IPS-18a (cell line): Measurements from ENCODE around the gene SYNJ2.

Source experiments
- H3K27ac ChIP-seq: one replicate; pipeline ENCODE4 v1.5.1; 2013; ENCODE audit warnings: low read length
- H3K27me3 ChIP-seq: one replicate; pipeline ENCODE4 v1.6.1; 2013; ENCODE audit warnings: mild to moderate bottlenecking, low read length; ENCODE audit not compliant: control insufficient read depth, insufficient read depth
- H3K36me3 ChIP-seq: one replicate; pipeline ENCODE4 v1.6.1; 2013; ENCODE audit warnings: low read depth, low read length; ENCODE audit not compliant: control insufficient read depth
- H3K4me1 ChIP-seq: one replicate; pipeline ENCODE4 v1.6.1; 2013; ENCODE audit warnings: low read depth, low read length; ENCODE audit not compliant: control insufficient read depth
- H3K4me3 ChIP-seq: one replicate; pipeline ENCODE4 v1.5.1; 2013; ENCODE audit warnings: low read length
- H3K9ac ChIP-seq: one replicate; pipeline ENCODE4 v1.6.1; 2013; ENCODE audit warnings: mild to moderate bottlenecking, low read length, moderate library complexity
- H3K9me3 ChIP-seq: one replicate; pipeline ENCODE4 v1.6.1; 2013; ENCODE audit warnings: low read depth, low read length; ENCODE audit not compliant: control insufficient read depth

The SYNJ2 gene

GRCh38 chr6:158124288-158124687, 142.6 kb downstream of the SYNJ2 start:
- H3K9ac ChIP-seq: no peak overlapping the region
- H3K36me3 ChIP-seq: no peaks in the 10 kb centered on the region
- H3K27ac ChIP-seq: no peak overlapping the region
- H3K4me1 ChIP-seq: no peaks in the 10 kb centered on the region
- H3K9me3 ChIP-seq: no peaks in the 10 kb centered on the region
- no peak overlapping the region for H3K4me3 ChIP-seq
- no peaks in the 10 kb centered on the region for H3K27me3 ChIP-seq

- no peak overlapping the region for H3K4me3 ChIP-seq
- H3K4me1 ChIP-seq: no peaks in the 10 kb centered on the region
- no peak overlapping the region for H3K9ac ChIP-seq
- H3K27ac ChIP-seq: no peak overlapping the region
- H3K36me3 ChIP-seq: no peaks in the 10 kb centered on the region
- H3K27me3 ChIP-seq: no peaks in the 10 kb centered on the region
- no peaks in the 10 kb centered on the region for H3K9me3 ChIP-seq
Observed at GRCh38 chr6:158125271-158125670, 143.6 kb downstream of the SYNJ2 start.

- Histone ChIP-seq H3K27ac (no peak overlapping the region), H3K9ac (no peak overlapping the region), H3K36me3 (no peaks in the 10 kb centered on the region), H3K27me3 (no peaks in the 10 kb centered on the region), H3K9me3 (no peaks in the 10 kb centered on the region), H3K4me3 (no peak overlapping the region), H3K4me1 (no peaks in the 10 kb centered on the region)
Observed at GRCh38 chr6:158131926-158132325, 150.3 kb downstream of the SYNJ2 start.

- no peaks in the 10 kb centered on the region for H3K27me3 ChIP-seq
- H3K27ac ChIP-seq: no peak overlapping the region
- no peak overlapping the region for H3K4me3 ChIP-seq
- H3K9me3 ChIP-seq: no peaks in the 10 kb centered on the region
- H3K9ac ChIP-seq: no peak overlapping the region
- no peaks in the 10 kb centered on the region for H3K4me1 ChIP-seq
- peaks cover 6% of the 10 kb centered on the region for H3K36me3 ChIP-seq
Observed at GRCh38 chr6:158142789-158143188, 161.1 kb downstream of the SYNJ2 start.

- no peaks in the 10 kb centered on the region for H3K4me1 ChIP-seq
- no peaks in the 10 kb centered on the region for H3K27me3 ChIP-seq
- no peak overlapping the region for H3K9ac ChIP-seq
- no peak overlapping the region for H3K27ac ChIP-seq
- H3K9me3 ChIP-seq: no peaks in the 10 kb centered on the region
- no peak overlapping the region for H3K4me3 ChIP-seq
- H3K36me3 ChIP-seq: peaks cover 6% of the 10 kb centered on the region
Observed at GRCh38 chr6:158143700-158144099, 162.0 kb downstream of the SYNJ2 start.
